HepG2 (cell line): ENCODE data around the gene TMC4. TPM values are rescaled to one million over a fixed set of nuclear protein-coding genes. Genes with fewer than 3 reads are reported as not detected.

Experiments used
- ATAC-seq: fragments of 200-7000 bp; cut with Tn5 transposase; 3 replicates; pipeline ENCODE4 v1.9.1; 2020; ENCODE audit warnings: mild to moderate bottlenecking, moderate library complexity
- BruUV-seq: library from RNA; stranded (reverse); fragments of 400-500 nt; replicated peaks from 2 replicates; lab custom pipeline; 2021; lab: Mats Ljungman, UMichigan
- CTCF ChIA-PET: fragments of 300-600 bp; formaldehyde crosslinking; extraction: SDS; loops from one replicate; lab custom pipeline; 2021; ENCODE audit warnings: low total read pairs, inconsistent platforms, low intra/inter-chr PET ratio; lab: Yijun Ruan, JAX
- POLR2A ChIA-PET: fragments of 350-600 bp; sonication (Branson Sonifier 250); formaldehyde crosslinking; loops from one replicate; lab custom pipeline; 2020; ENCODE audit warnings: antibody characterized with exemption, inconsistent platforms; lab: Yijun Ruan, JAX
- DNase-seq: peaks from one replicate; pipeline ENCODE4 v3.0.0-alpha.2; 2015; ENCODE audit warnings: low spot score
- FAIRE-seq: peaks from 3 replicates; lab custom pipeline; 2011; peaks lifted over from hg19 to GRCh38; lab: Jason Lieb, UNC
- H2AFZ ChIP-seq: one replicate; pipeline ENCODE4 v1.6.1; 2011; ENCODE audit warnings: low read length, inconsistent platforms
- H3K27ac ChIP-seq: fragments of 300-600 bp; 3 replicates; pipeline ENCODE4 v1.8.0; 2011; ENCODE audit warnings: mixed run types, mild to moderate bottlenecking, mixed read lengths, low read length, inconsistent platforms; ENCODE audit not compliant: insufficient read depth; ENCODE audit errors: extremely low read length
- H3K27me3 ChIP-seq, 2 experiments: fragments of 200-600 bp in 1 of 2; 2 replicates in 1 of 2; 3 replicates in 1 of 2; pipeline versions ENCODE4 v1.6.0 to v1.8.0; 2011; ENCODE audit warnings: low read length in 2 of 2, mild to moderate bottlenecking in 2 of 2, moderate library complexity in 2 of 2, inconsistent platforms in 1 of 2; ENCODE audit not compliant: insufficient read depth in 2 of 2, control insufficient read depth in 1 of 2
- H3K36me3 ChIP-seq, 2 experiments: fragments of 200-600 bp in 1 of 2; replicated peaks in 1 of 2; 2 replicates in 1 of 2; 3 replicates in 1 of 2; pipeline versions ENCODE4 v1.5.1 to v1.8.0; 2011; ENCODE audit warnings: low read length in 2 of 2, inconsistent platforms in 1 of 2; ENCODE audit not compliant: insufficient read depth in 2 of 2, control insufficient read depth in 1 of 2
- H3K4me1 ChIP-seq: 2 replicates; pipeline ENCODE4 v1.5.1; 2012; ENCODE audit warnings: low read length, inconsistent platforms; ENCODE audit not compliant: insufficient read depth
- H3K4me2 ChIP-seq: 2 replicates; pipeline ENCODE4 v1.6.0; 2011; ENCODE audit warnings: low read depth, low read length, inconsistent platforms
- H3K4me3 ChIP-seq, 3 experiments: fragments of 200-600 bp in 1 of 3; sonication (generic), shearing (Covaris generic) in 1 of 3; replicated peaks in 1 of 3; 2 replicates each; pipeline ENCODE4 v1.5.1; 2011 to 2016; ENCODE audit warnings: low read length in 3 of 3, inconsistent platforms in 2 of 3, low read depth in 2 of 3, mild to moderate bottlenecking in 2 of 3, control low read depth in 1 of 3, mixed read lengths in 1 of 3; ENCODE audit not compliant: insufficient read depth in 1 of 3
- H3K79me2 ChIP-seq: one replicate; pipeline ENCODE4 v1.6.1; 2011; ENCODE audit warnings: low read length, inconsistent platforms; ENCODE audit not compliant: insufficient read depth
- H3K9ac ChIP-seq: 2 replicates; pipeline ENCODE4 v1.6.0; 2011; ENCODE audit warnings: mild to moderate bottlenecking, low read depth, low read length, inconsistent platforms; ENCODE audit not compliant: insufficient read depth
- H3K9me3 ChIP-seq: 2 replicates; pipeline ENCODE4 v1.5.1; 2012; ENCODE audit warnings: mild to moderate bottlenecking, low read length
- H4K20me1 ChIP-seq: 2 replicates; pipeline ENCODE4 v1.6.0; 2011; ENCODE audit warnings: inconsistent platforms, mild to moderate bottlenecking, low read length, moderate library complexity; ENCODE audit not compliant: insufficient read depth
- CCAR2 ChIP-seq: fragments of 200-400 bp; formaldehyde crosslinking; optimal IDR thresholded peaks from 2 replicates; pipeline ENCODE3; 2018; ENCODE audit warnings: low read depth, mild to moderate bottlenecking, low read length, moderate library complexity
- FIP1L1 ChIP-seq: fragments of 200-400 bp; formaldehyde crosslinking; IDR thresholded peaks from 2 replicates; pipeline ENCODE4 v1.6.1; 2018; ENCODE audit warnings: low read depth, mild to moderate bottlenecking, low read length, moderate library complexity, borderline replicate concordance; ENCODE audit not compliant: insufficient read depth
- GTF2F1 ChIP-seq: fragments of 150-350 bp; IDR thresholded peaks from 2 replicates; pipeline ENCODE4 v1.6.1; 2014; ENCODE audit warnings: low read length
- HCFC1 ChIP-seq: fragments of 150-350 bp; IDR thresholded peaks from 2 replicates; pipeline ENCODE4 v1.6.1; 2014; ENCODE audit warnings: low read depth, low read length
- HNRNPK ChIP-seq: fragments of 200-400 bp; formaldehyde crosslinking; IDR thresholded peaks from 2 replicates; pipeline ENCODE4 v1.6.1; 2018; ENCODE audit warnings: low read length, low read depth, moderate library complexity, mild to moderate bottlenecking; ENCODE audit not compliant: poor library complexity, severe bottlenecking
- PAX8 ChIP-seq: sonication (generic); formaldehyde crosslinking; IDR thresholded peaks from 2 replicates; pipeline ENCODE4 v1.8.0; 2022; ENCODE audit warnings: mild to moderate bottlenecking, missing genetic modification reagents, borderline replicate concordance
- POLR2AphosphoS2 ChIP-seq: IDR thresholded peaks from 2 replicates; pipeline ENCODE4 v1.6.1; 2011; ENCODE audit warnings: low read depth, low read length, improper control_type of control experiment
- POLR2G ChIP-seq: fragments of 200-400 bp; formaldehyde crosslinking; IDR thresholded peaks from 2 replicates; pipeline ENCODE4 v1.6.1; 2018; ENCODE audit warnings: mild to moderate bottlenecking, low read depth, low read length, moderate library complexity
- PTBP1 ChIP-seq: fragments of 200-400 bp; formaldehyde crosslinking; IDR thresholded peaks from 2 replicates; pipeline ENCODE4 v1.6.1; 2018; ENCODE audit warnings: low read length, low read depth; ENCODE audit not compliant: poor library complexity, severe bottlenecking
- SIN3B ChIP-seq: fragments of 150-350 bp; IDR thresholded peaks from 2 replicates; pipeline ENCODE4 v1.6.1; 2014; ENCODE audit warnings: low read length
- SOX13 ChIP-seq, 3 experiments: fragments of 450-650 bp in 1 of 3; sonication (generic) in 1 of 3; formaldehyde crosslinking in 1 of 3; IDR thresholded peaks in 2 of 3; conservative IDR thresholded peaks in 1 of 3; 2 replicates each; pipeline versions ENCODE4 v1.5.0 to v1.6.1; 2016 to 2020; ENCODE audit warnings: antibody characterized with exemption in 1 of 3, mild to moderate bottlenecking in 1 of 3, missing compliant biosample characterization in 1 of 3, missing genetic modification reagents in 1 of 3, moderate library complexity in 1 of 3
- SRSF1 ChIP-seq: fragments of 200-400 bp; formaldehyde crosslinking; optimal IDR thresholded peaks from 2 replicates; pipeline ENCODE3; 2017; ENCODE audit warnings: mild to moderate bottlenecking, low read depth, low read length, moderate library complexity
- ZSCAN25 ChIP-seq: sonication (generic); formaldehyde crosslinking; IDR thresholded peaks from 2 replicates; pipeline ENCODE4 v1.8.0; 2022; ENCODE audit warnings: mild to moderate bottlenecking, missing genetic modification reagents
- WGBS: methylation state at CpG from one replicate; pipeline ENCODE4 v1.1.6; 2017; ENCODE audit warnings: low lambda C conversion rate; 5-methylcytosine and 5-hydroxymethylcytosine counted together
- in situ Hi-C: cut with HindIII; loops from 2 replicates; pipeline ENCODE4 v1.10.0; 2017; ENCODE audit warnings: low pct_unique_long_range_greater_than_20kb; ENCODE audit not compliant: extremely low pct_ligation_motif_present
- intact Hi-C: fragments of 100-400 bp; cut with micrococcal nuclease; formaldehyde crosslinking; loops from one replicate; pipeline ENCODE4 v1.10.0; 2022; ENCODE audit not compliant: unreplicated experiment
- polyA plus RNA-seq, 8 experiments: library from polyadenylated mRNA; depleted of rRNA in 3 of 8; stranded (reverse) in 7 of 8; unstranded in 1 of 8; fragments of >200 nt; fragmentation: Illumina TruSeq in 4 of 8; extraction: Trizol in 4 of 8; gene quantifications; 2 replicates each; pipeline versions ENCODE4 v1.2.1 to v1.2.3, GENCODE V29; 2011 to 2016; ENCODE audit warnings: low read depth in 4 of 8, missing spikeins in 1 of 8, mixed read lengths in 1 of 8; ENCODE audit not compliant: insufficient read depth in 1 of 8
- total RNA-seq, 5 experiments: library from RNA; depleted of rRNA; stranded (reverse); fragments of >200 nt; fragmentation: Illumina TruSeq; extraction: Trizol; gene quantifications; 2 replicates each; pipeline ENCODE4 v1.2.3, GENCODE V29; 2016; ENCODE audit warnings: low read depth in 1 of 5
- TF ChIP-seq, protein P1 (sequence below): sonication (generic); formaldehyde crosslinking; IDR thresholded peaks from one replicate; pipeline ENCODE4 v1.5.1; 2020; ENCODE audit warnings: mild to moderate bottlenecking, missing genetic modification reagents; ENCODE audit errors: not compliant biosample characterization

The TMC4 gene
- total and polyA plus RNA-seq, 2 of the 13 experiments (the other 11 are each of a cell fraction or from before 2014, with no cell fraction given) = 0.13 to 0.24 TPM

DNA sequence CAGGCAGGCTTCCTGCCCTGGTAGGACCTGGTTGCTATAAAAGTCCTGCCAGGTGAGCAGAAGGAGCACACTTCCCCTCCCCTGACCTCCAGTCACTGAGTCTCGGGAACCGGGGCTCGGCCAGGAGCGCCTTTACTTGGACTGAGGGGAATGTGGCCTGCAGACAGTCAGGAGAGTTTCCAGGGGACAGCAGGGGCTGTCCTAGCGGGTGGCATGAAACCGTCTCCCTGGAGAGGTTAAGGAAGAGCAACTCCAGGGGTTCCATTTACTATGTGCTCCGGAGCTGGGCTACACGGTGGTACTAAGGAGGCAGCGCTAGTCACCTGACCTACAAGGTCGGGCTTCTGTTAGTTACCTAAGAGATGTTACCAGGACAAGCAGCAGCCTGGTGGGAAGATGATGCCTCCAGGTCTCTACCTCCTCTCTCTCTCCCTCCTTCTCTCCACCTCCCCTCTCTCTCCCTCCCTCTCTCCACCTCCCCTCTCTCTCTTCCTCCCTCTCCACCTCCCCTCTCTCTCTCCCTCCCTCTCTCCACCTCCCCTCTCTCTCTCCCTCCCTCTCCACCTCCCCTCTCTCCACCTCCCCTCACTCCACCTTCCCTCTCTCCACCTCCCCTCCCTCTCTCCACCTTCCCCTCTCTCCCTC, 39.5 kb downstream of the TMC4 start:
- Histone ChIP-seq H3K4me2 (no peak overlapping the region), H3K27me3 (no peaks in the 10 kb centered on the region; a peak in 1 of 5 replicates), H4K20me1 (0 out of 2 replicates have a peak, but pooled peaks cover under 1% of the 10 kb centered on the region), H3K27ac (no peak overlapping the region), H2AFZ (no peak overlapping the region), H3K4me1 (peaks cover 13% of the 10 kb centered on the region), H3K9me3 (peaks cover 5% of the 10 kb centered on the region), H3K4me3 (no peak overlapping the region), H3K9ac (no peak overlapping the region), H3K36me3 (peaks cover 2 to 12% of the 10 kb centered on the region in 2 experiments; a peak in 1 of 5 replicates), H3K79me2 (peaks cover under 1% of the 10 kb centered on the region)
- DNase-seq (peak; percentile 84), FAIRE-seq (no peak), ATAC-seq (peak; percentile 21; the same call in 1 of the 3 replicates)
- BruUV-seq = no TSS peak
- in situ Hi-C loops (no loop called here), intact Hi-C loops (no loop called here)
- ChIA-PET POLR2A (no interaction called here), CTCF (no interaction called here)
- 83% methylated on average over 3 of the region's 10 CpGs for WGBS
- TF ChIP-seq CCAR2 = peak; percentile 87
- peak; percentile 99 for TF ChIP-seq PTBP1
- TF ChIP-seq HNRNPK = peak; percentile 100
- TF ChIP-seq, protein P1, sequence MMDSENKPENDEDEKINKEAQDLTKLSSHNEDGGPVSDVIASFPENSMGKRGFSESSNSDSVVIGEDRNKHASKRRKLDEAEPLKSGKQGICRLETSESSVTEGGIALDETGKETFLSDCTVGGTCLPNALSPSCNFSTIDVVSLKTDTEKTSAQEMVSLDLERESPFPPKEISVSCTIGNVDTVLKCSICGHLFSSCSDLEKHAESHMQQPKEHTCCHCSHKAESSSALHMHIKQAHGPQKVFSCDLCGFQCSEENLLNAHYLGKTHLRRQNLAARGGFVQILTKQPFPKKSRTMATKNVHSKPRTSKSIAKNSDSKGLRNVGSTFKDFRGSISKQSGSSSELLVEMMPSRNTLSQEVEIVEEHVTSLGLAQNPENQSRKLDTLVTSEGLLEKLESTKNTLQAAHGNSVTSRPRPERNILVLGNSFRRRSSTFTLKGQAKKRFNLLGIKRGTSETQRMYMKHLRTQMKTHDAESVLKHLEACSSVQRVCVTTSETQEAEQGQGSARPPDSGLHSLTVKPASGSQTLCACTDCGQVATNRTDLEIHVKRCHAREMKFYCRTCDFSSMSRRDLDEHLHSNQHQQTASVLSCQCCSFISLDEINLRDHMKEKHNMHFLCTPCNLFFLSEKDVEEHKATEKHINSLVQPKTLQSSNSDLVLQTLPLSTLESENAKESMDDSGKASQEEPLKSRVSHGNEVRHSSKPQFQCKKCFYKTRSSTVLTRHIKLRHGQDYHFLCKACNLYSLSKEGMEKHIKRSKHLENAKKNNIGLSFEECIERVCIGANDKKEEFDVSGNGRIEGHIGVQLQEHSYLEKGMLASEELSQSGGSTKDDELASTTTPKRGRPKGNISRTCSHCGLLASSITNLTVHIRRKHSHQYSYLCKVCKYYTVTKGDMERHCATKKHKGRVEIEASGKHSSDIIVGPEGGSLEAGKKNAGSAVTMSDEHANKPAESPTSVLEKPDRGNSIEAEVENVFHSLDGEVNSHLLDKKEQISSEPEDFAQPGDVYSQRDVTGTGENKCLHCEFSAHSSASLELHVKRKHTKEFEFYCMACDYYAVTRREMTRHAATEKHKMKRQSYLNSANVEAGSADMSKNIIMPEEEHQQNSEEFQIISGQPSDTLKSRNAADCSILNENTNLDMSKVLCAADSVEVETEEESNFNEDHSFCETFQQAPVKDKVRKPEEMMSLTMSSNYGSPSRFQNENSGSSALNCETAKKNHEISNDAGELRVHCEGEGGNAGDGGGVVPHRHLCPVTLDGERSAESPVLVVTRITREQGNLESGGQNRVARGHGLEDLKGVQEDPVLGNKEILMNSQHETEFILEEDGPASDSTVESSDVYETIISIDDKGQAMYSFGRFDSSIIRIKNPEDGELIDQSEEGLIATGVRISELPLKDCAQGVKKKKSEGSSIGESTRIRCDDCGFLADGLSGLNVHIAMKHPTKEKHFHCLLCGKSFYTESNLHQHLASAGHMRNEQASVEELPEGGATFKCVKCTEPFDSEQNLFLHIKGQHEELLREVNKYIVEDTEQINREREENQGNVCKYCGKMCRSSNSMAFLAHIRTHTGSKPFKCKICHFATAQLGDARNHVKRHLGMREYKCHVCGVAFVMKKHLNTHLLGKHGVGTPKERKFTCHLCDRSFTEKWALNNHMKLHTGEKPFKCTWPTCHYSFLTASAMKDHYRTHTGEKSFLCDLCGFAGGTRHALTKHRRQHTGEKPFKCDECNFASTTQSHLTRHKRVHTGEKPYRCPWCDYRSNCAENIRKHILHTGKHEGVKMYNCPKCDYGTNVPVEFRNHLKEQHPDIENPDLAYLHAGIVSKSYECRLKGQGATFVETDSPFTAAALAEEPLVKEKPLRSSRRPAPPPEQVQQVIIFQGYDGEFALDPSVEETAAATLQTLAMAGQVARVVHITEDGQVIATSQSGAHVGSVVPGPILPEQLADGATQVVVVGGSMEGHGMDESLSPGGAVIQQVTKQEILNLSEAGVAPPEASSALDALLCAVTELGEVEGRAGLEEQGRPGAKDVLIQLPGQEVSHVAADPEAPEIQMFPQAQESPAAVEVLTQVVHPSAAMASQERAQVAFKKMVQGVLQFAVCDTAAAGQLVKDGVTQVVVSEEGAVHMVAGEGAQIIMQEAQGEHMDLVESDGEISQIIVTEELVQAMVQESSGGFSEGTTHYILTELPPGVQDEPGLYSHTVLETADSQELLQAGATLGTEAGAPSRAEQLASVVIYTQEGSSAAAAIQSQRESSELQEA (CRISPR knock-in tag) = no peak
- peak; percentile 44; the same call in 1 of the 2 replicates for TF ChIP-seq HCFC1
- TF ChIP-seq GTF2F1 = peak; percentile 73; the same call in 1 of the 2 replicates
- TF ChIP-seq SRSF1 = peak; percentile 75
- no peak for TF ChIP-seq PAX8 (CRISPR knock-in tag)
- TF ChIP-seq POLR2G = peak; percentile 67
- peak; percentile 84; the same call in 1 of the 2 replicates for TF ChIP-seq FIP1L1
- TF ChIP-seq POLR2AphosphoS2 = peak; percentile 89; the same call in 1 of the 2 replicates
- no peak for TF ChIP-seq SOX13 (IDR thresholded peaks at IDR 0.05)
- no peak for TF ChIP-seq SOX13 (CRISPR knock-in tag; conservative IDR thresholded peaks at IDR 0.05 in 1 of 2, IDR thresholded peaks at IDR 0.05 in 1 of 2)
- 0 out of 2 replicates have a peak, but pooled peaks have one; percentile 38 for TF ChIP-seq ZSCAN25 (CRISPR knock-in tag)
- 0 out of 2 replicates have a peak, but pooled peaks have one; percentile 18 for TF ChIP-seq SIN3B
